Esophagus squamous epithelium (tissue), 4 donors: ENCODE data around the gene RMI1.
"Not testable (repeated sequence)": the region's sequence is repeated elsewhere in the genome, so short reads cannot be mapped to it uniquely, and the experiment has no call there.

Experiments
- CTCF ChIP-seq, 6 experiments: fragments of 450-650 bp in 4 of 6; fragments of 200-600 bp in 2 of 6; sonication (generic) in 2 of 6; IDR thresholded peaks; one replicate each; pipeline ENCODE4 v1.5.1; 2016 to 2019; ENCODE audit warnings: antibody characterized with exemption in 6 of 6, mild to moderate bottlenecking in 4 of 6, moderate library complexity in 4 of 6
- POLR2A ChIP-seq, 4 donors: fragments of 450-650 bp; IDR thresholded peaks; one replicate each; pipeline ENCODE4 v1.6.1; 2017; ENCODE audit warnings: antibody characterized with exemption in 4 of 4, mild to moderate bottlenecking in 4 of 4, moderate library complexity in 3 of 4

DNA sequence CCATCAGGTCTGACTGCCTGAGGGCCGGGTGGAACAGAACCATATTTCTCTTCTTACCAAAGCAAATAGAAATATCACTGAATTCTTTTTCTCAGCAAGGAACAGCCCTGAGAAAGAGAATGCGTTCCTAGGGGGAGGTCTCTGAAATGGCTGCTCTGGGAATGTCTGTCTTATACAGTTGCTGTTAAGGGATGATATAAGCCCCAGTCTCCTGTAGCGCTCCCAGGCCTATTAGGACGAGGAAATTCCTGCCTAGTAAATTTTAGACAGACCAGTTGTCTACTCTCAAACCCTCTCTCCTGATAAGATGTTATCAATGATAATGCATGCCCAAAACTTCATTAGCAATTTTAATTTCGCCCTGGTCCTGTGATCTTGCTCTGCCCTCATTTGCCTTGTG lies 61.3 kb downstream of the RMI1 start:
- not testable (repeated sequence) for TF ChIP-seq CTCF, POLR2A (IDR thresholded peaks at IDR 0.05)
